Fibroblast of lung (primary cell): ENCODE data around the gene PHLDA1. TPM values are rescaled to one million over a fixed set of nuclear protein-coding genes. Genes with fewer than 3 reads are reported as not detected.

Source experiments
- DNase-seq, 2 donors: peaks; one replicate each; pipeline versions ENCODE4 v3.0.0 to v3.0.0-alpha.2; 2010; ENCODE audit warnings: low read depth in 2 of 2
- H2AFZ ChIP-seq: 2 replicates; pipeline ENCODE4 v1.5.1; 2012; ENCODE audit warnings: low read length, control low read depth, inconsistent platforms
- H3K27ac ChIP-seq: 2 replicates; pipeline ENCODE4 v1.5.1; 2011; ENCODE audit warnings: low read length, control low read depth; ENCODE audit not compliant: insufficient read depth
- H3K27me3 ChIP-seq: 2 replicates; pipeline ENCODE4 v1.5.1; 2011; ENCODE audit warnings: mild to moderate bottlenecking, low read length; ENCODE audit not compliant: control insufficient read depth, insufficient read depth
- H3K36me3 ChIP-seq: 2 replicates; pipeline ENCODE4 v1.5.1; 2011; ENCODE audit warnings: low read length; ENCODE audit not compliant: control insufficient read depth, insufficient read depth
- H3K4me1 ChIP-seq: 2 replicates; pipeline ENCODE4 v1.5.1; 2011; ENCODE audit warnings: low read length; ENCODE audit not compliant: control insufficient read depth, insufficient read depth; ENCODE audit errors: extremely low read depth
- H3K4me2 ChIP-seq: 2 replicates; pipeline ENCODE4 v1.5.1; 2011; ENCODE audit warnings: low read length, control low read depth; ENCODE audit not compliant: insufficient read depth; ENCODE audit errors: extremely low read depth
- H3K4me3 ChIP-seq, 4 experiments: fragments of 200-600 bp in 1 of 4; sonication (generic) in 1 of 4; replicated peaks in 1 of 4; 2 replicates each; pipeline ENCODE4 v1.5.1; 2011 to 2016; ENCODE audit warnings: low read length in 4 of 4, low read depth in 3 of 4, mild to moderate bottlenecking in 3 of 4, control low read depth in 2 of 4, inconsistent platforms in 1 of 4, mixed read lengths in 1 of 4; ENCODE audit not compliant: insufficient read depth in 1 of 4; ENCODE audit errors: control extremely low read depth in 1 of 4
- H3K79me2 ChIP-seq: 2 replicates; pipeline ENCODE4 v1.5.1; 2012; ENCODE audit warnings: mild to moderate bottlenecking, low read length, inconsistent platforms; ENCODE audit not compliant: control insufficient read depth, insufficient read depth
- H3K9ac ChIP-seq: 2 replicates; pipeline ENCODE4 v1.5.1; 2011; ENCODE audit warnings: mild to moderate bottlenecking, low read length, control low read depth; ENCODE audit not compliant: insufficient read depth
- H3K9me3 ChIP-seq: 2 replicates; pipeline ENCODE4 v1.5.1; 2012; ENCODE audit warnings: low read depth, low read length; ENCODE audit not compliant: control insufficient read depth, insufficient read depth
- H4K20me1 ChIP-seq: 2 replicates; pipeline ENCODE4 v1.5.1; 2011; ENCODE audit warnings: low read length; ENCODE audit not compliant: control insufficient read depth, insufficient read depth; ENCODE audit errors: extremely low read depth
- EZH2 ChIP-seq: IDR thresholded peaks from 2 replicates; pipeline ENCODE4 v1.5.1; 2012; ENCODE audit warnings: low read length, control low read depth, mild to moderate bottlenecking; ENCODE audit errors: missing control alignments
- polyA plus RNA-seq, 2 donors: library from polyadenylated mRNA; depleted of rRNA in 1 of 2; stranded (reverse) in 1 of 2; unstranded in 1 of 2; fragments of >200 nt; gene quantifications; 2 replicates each; pipeline ENCODE4 v1.2.1, GENCODE V29; 2011 to 2012; ENCODE audit warnings: missing spikeins in 1 of 2
- total RNA-seq: library from RNA; depleted of rRNA; stranded (reverse); fragments of >200 nt; gene quantifications from 2 replicates; pipeline ENCODE4 v1.2.1, GENCODE V29; 2014
- TF ChIP-seq, protein P1 (sequence below), 2 donors: IDR thresholded peaks in 1 of 2; conservative IDR thresholded peaks in 1 of 2; 1 replicate in 1 of 2; 2 replicates in 1 of 2; pipeline ENCODE4 v1.5.1; 2011 to 2012; ENCODE audit warnings: low read length in 2 of 2, control low read depth in 1 of 2, inconsistent platforms in 1 of 2, low read depth in 1 of 2, mild to moderate bottlenecking in 1 of 2

PHLDA1 gene
- total and polyA plus RNA-seq, 2 donors (not counting 1 experiment from before 2014, with no cell fraction given): 48.1 to 252 TPM

DNA sequence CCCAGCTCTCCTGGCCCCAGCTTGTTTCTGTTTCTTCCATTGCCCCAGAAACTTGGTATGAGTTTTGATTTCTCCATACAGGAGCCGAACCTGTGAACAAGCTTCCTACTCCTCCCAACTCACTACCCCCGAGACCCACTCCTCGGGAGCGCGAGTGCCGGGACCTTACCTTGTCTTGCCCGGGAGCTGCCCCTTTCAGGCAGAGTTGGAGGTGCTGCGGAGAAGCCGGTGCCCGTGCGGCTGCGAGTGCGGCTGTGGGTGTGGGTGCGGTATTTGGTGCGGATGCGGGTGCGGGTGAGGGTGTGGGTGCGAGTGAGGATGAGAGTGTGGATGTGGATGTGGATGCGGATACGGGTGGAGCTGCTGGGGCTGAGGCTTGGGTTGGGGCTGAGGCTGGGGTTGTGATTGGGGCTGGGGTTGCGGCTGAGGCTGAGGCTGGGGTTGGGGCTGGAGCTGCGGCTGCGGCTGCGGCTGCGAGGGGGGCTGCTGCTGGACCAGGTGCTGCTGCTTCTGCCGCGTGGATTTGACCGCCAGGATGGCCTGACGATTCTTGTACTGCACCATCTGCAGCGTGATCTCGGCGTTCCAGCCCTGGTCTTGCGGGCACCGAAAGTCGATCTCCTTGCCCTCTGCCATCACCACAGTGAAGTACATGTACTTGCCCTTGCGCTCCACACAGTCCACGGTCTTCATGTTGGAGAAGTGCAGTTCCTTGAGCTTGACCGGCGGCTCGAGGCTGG is 1.1 kb downstream of the PHLDA1 start:
- H3K9me3 ChIP-seq: no peaks in the 10 kb centered on the region
- H3K36me3 ChIP-seq: peaks cover 8% of the 10 kb centered on the region
- peak overlapping the region; percentile 97 for H3K27ac ChIP-seq
- TF ChIP-seq, protein P1, sequence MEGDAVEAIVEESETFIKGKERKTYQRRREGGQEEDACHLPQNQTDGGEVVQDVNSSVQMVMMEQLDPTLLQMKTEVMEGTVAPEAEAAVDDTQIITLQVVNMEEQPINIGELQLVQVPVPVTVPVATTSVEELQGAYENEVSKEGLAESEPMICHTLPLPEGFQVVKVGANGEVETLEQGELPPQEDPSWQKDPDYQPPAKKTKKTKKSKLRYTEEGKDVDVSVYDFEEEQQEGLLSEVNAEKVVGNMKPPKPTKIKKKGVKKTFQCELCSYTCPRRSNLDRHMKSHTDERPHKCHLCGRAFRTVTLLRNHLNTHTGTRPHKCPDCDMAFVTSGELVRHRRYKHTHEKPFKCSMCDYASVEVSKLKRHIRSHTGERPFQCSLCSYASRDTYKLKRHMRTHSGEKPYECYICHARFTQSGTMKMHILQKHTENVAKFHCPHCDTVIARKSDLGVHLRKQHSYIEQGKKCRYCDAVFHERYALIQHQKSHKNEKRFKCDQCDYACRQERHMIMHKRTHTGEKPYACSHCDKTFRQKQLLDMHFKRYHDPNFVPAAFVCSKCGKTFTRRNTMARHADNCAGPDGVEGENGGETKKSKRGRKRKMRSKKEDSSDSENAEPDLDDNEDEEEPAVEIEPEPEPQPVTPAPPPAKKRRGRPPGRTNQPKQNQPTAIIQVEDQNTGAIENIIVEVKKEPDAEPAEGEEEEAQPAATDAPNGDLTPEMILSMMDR (conservative IDR thresholded peaks at IDR 0.05 in 1 of 2, IDR thresholded peaks at IDR 0.05 in 1 of 2; ENCODE audit: low read depth in 1 of 2, low read length in 2 of 2): no peak
- TF ChIP-seq EZH2: no peak
- H3K79me2 ChIP-seq: peaks cover 79% of the 10 kb centered on the region
- no peak overlapping the region for H2AFZ ChIP-seq
- H3K4me1 ChIP-seq: peaks cover 10% of the 10 kb centered on the region
- H3K27me3 ChIP-seq: no peaks in the 10 kb centered on the region
- DNase-seq: peak; percentile 57 to 66
- H3K9ac ChIP-seq: peak overlapping the region; percentile 99
- no peak overlapping the region for H3K4me2 ChIP-seq
- H3K4me3 ChIP-seq: peak overlapping the region; percentile 89 to 98 (median 94)
- no peaks in the 10 kb centered on the region for H4K20me1 ChIP-seq

DNA sequence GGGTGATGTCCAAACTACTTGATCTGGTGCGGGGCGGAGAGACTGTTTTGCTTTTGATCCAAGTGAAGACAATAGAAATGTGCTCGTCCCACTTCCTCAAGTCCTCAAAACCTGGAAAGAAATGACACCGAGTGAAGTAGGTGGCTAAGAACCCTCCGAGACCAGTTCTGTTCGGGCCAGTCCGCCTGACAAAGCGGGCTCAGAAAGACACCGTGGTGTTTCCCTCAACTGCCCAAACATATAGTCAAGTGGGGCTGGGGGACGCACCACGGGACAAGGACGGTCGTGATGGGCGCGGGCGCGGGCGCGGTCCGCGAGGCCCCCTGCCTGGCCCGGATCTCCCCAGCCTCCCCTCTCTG is 1.6 kb downstream of the PHLDA1 start:
- H3K4me1 ChIP-seq: peaks cover 11% of the 10 kb centered on the region
- H3K4me3 ChIP-seq: peak overlapping the region; percentile 89 to 98 (median 94)
- H3K36me3 ChIP-seq: peaks cover 8% of the 10 kb centered on the region
- peaks cover 75% of the 10 kb centered on the region for H3K79me2 ChIP-seq
- no peak for TF ChIP-seq EZH2
- TF ChIP-seq, protein P1 (conservative IDR thresholded peaks at IDR 0.05 in 1 of 2, IDR thresholded peaks at IDR 0.05 in 1 of 2; ENCODE audit: low read depth in 1 of 2, low read length in 2 of 2): no peak
- H3K4me2 ChIP-seq: no peak overlapping the region
- DNase-seq: peak; percentile 42 to 68
- peak overlapping the region; percentile 97 for H3K27ac ChIP-seq
- H3K9ac ChIP-seq: peak overlapping the region; percentile 99
- no peaks in the 10 kb centered on the region for H3K9me3 ChIP-seq
- H3K27me3 ChIP-seq: no peaks in the 10 kb centered on the region
- H2AFZ ChIP-seq: no peak overlapping the region
- no peaks in the 10 kb centered on the region for H4K20me1 ChIP-seq

DNA sequence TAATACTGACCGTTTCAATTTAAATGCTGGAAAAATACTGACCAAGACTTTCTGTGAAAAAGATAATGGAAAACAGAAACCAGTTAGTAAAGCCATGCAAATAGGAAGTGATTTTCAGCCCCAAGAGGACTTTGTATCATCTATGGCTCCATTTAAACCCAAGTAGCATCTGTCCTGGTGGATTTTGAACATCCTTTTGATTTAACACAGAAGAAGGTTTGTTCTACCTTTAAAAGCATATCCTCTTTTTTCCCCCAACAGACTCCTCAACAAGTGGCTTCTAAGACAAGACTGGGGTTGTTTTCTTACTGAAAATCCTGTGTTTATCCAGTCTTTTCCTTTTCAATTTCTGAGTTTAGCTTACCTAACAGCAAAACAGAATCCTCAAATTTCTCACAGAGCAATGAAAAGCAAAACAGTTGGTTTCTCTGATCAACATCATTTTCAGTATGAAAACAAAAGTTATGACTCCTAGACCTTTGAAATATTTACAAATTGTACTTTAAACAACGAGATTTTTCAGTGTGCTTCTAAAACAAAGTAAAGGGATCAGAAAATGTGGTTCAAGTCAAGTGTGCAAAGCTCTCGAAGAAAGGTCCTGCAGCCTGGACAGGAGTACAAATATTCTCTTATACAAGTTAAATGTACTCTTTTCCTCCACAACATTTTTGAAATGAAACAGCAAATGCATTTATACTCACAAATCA is 2.9 kb downstream of the PHLDA1 start:
- Histone ChIP-seq H3K27ac (peak overlapping the region; percentile 97), H3K4me1 (peaks cover 7% of the 10 kb centered on the region), H3K9me3 (no peaks in the 10 kb centered on the region), H3K4me2 (peak overlapping the region; percentile 78), H4K20me1 (no peaks in the 10 kb centered on the region), H3K27me3 (no peaks in the 10 kb centered on the region), H2AFZ (no peak overlapping the region), H3K4me3 (peak overlapping the region; percentile 89 to 98 (median 94)), H3K36me3 (peaks cover 8% of the 10 kb centered on the region), H3K9ac (peak overlapping the region; percentile 99), H3K79me2 (peaks cover 66% of the 10 kb centered on the region)
- no peak for TF ChIP-seq EZH2
- TF ChIP-seq, protein P1 (conservative IDR thresholded peaks at IDR 0.05 in 1 of 2, IDR thresholded peaks at IDR 0.05 in 1 of 2; ENCODE audit: low read depth in 1 of 2, low read length in 2 of 2): no peak
- peak in 1 of 2 donors; percentile 35 for DNase-seq
